Measurements from ENCODE around the gene COMMD2.

DNA sequence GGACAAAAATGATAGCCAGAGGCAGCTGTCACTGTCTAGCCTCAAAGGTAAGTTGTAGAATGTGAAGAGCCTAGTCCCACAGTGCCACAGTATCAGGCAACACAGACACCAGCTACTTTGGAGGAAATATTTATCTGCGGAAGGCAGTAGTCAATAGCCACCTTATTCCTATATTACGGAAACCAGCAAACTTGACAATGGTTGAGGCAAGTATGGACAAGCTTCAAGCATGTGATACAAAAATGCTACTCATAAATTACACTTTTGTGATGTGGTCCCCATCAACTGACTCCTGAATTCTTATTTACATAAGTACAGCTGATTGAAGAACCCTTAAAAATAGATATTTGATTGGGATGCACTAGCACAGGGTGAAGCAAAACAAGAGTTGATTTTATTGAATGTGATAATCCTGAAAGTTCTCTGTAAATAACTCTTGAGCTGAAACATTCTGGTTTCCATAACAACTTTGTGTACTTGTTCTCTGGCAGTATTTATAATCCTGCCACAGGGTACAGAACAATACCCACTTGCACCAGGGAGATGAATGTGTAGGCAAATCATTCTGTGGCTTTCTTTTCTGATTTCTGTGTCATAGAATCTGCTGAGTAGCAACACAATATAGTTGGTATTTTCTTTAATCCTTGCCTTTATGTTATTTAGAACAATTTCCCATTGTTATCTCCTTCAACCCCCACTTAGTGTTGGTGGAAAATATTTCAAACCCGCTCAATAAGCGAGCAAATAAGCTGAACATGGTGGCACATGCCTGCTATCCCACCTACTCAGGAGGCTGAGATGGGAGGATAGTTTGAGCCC lies 40.4 kb upstream of the COMMD2 start, which contains the start of gene ANKUB1:
- TF ChIP-seq POLR2A (IDR thresholded peaks at IDR 0.05; ENCODE audit: low read depth, low read length): no peak
- no peak for TF ChIP-seq TAF1 (IDR thresholded peaks at IDR 0.05; ENCODE audit: borderline replicate concordance, low read depth, low read length)
- no peak for TF ChIP-seq POLR2AphosphoS5 (IDR thresholded peaks at IDR 0.05; ENCODE audit: low read depth, low read length)
